ENCODE data around the gene AGPAT3.

The AGPAT3 gene

DNA sequence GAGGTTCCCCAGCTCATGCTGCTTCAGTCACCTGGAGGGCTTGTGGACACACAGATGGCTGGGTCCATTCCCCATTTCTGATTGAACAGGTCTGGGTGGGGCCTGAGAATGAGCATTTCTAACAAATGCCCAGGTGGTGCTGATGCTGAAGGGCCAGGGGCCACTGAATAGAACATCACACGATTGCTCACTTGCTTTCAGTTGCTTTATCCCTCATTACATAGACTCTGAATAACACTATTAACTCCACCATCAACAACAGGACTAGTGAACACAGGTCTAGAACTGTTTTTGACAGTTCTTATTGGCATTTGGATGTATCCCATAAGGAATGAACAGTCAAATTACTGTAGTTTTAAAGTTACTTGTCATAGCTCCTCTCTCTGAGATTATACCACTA lies 159.2 kb downstream of the AGPAT3 start:
- DNase-seq (ENCODE audit: low read depth), result no peak

DNA sequence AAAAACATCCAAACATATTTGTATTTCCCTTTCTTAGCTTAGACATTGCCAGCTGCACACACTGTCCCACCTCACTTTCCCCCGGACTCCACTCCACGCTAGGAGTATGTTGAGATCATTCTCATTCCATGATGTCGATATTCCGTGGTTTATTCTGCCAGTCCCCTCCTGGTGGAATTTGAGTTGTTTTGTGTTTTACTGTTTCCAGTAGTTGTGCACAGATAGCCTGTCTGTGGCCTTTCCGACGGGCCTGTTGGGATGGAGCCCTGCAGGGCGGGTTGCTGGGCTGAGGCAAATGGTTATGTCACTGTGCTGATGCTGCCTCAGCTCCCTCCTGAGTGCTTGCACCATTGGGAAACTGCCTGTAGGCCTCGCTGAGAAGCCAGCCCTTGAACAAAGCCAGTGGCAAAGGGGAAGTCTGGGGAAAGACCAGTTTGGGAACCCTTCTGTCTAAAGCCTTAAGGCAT lies 159.9 kb downstream of the AGPAT3 start:
- DNase-seq (ENCODE audit: low read depth), result no peak

DNA sequence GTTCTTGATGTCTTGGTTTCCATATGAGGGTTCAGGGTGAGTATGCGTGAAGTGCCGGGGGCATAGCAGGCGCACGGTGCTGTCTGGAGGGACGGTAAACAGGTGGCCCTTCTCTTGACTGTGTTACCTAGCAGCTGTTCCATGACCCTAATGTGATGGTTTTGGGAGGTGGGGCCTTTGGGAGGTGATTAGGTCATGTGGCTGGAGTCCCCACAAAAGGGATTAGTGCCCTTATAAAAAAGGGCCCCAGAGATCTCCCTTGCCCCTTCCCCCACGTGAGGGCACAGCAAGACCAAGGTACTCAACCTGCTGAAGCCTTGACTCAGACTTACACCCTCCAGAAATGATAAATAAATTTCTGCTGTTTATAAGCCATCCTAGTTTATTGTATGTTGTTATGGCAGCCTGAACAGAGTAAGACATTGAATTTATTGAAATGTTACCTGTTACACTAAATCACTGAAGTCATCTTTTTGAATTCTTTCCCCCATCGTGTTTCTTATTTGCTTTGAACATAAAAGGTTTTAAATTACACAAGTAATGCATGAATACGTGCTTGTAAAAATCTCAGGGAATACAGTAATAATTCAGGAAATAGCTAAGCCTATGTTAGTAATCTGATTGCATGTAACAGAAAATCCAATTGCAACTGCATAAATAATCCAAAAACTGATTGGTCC lies 162.7 kb downstream of the AGPAT3 start:
- DNase-seq (ENCODE audit: low read depth), result no peak

DNA sequence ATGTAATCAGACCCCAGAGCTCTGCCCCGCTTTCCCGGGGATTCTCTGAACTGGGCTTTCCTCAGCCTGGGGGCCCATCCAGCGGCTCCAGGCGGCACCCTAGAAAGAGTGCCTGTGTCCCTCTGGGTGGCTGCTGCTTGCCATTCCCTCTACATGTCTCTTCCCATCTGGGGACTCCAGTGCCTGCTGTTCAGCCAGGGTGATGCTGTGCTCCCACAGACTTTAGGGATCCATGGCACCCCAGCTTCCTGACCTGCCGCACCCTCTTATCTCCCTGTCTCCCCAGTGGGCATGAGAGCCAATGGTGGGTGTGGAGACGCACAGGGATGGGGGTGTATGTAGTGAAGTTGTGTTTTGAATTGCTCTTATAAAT lies 163.2 kb downstream of the AGPAT3 start:
- no peak for DNase-seq (ENCODE audit: low read depth)

DNA sequence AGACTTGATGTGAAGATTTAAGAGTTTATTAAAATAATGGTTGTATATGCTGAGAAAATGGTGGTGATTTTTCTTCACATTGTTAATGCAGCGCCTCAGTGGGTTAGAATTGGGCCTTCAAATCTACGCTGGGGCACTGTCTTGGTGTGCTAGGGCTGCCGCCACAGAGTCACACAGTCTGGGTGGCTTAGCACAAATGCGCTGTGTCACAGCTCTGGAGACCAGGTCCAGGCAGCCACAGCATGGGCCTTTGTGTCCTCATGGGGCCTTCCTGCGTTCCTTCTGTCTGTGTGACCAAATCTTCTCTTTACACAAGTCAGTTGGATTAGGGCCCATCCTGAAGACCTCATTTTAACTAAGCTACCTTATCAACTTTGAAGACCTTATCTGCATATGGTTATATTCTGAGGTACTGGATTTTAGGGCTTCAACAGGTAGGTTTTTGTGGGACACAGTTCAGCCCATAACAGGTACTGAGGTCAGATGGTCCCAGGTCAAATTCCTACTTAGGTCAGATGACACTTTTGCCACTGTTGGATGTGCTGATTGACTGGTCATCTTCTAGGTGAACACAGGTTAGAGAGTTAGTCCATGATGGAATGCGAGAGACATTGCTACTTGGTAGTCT lies 164.6 kb downstream of the AGPAT3 start:
- DNase-seq (ENCODE audit: low read depth), result no peak

DNA sequence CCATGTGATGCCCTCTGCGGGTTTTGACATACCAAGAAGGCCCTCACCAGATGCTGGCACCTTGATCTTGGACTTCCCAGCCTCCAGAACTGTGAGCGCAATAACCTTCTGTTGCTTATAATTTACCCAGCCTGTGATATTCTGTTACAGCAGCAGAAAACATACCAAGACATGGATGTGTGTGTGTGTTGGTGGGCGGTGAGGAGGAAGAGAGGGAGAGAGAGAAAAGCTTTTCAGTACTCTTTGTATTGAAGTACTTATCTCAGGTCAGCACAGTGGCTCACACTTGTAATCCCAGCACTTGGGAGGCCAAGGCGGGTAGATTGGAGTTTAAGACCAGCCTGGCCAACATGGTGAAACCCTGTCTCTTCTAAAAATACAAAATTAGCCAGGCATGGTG lies 170.2 kb downstream of the AGPAT3 start:
- DNase-seq (ENCODE audit: low read depth), result no peak
